GM12878 (cell line): ENCODE data around the gene GPN1. TPM values are rescaled to one million over a fixed set of nuclear protein-coding genes. Genes with fewer than 3 reads are reported as not detected.

ENCODE experiments used
- ATAC-seq: fragments of 200-7000 bp; cut with Tn5 transposase; 3 replicates; pipeline ENCODE4 v1.9.1; 2020; ENCODE audit warnings: mild to moderate bottlenecking, moderate library complexity
- Bru-seq: library from RNA; stranded (reverse); fragments of 400-500 nt; gene quantifications from one replicate; lab custom pipeline; 2021; lab: Mats Ljungman, UMichigan
- BruChase-seq, 2 experiments: library from RNA; stranded (reverse); fragments of 400-500 nt; gene quantifications; one replicate each; lab custom pipeline; 2021; lab: Mats Ljungman, UMichigan
- BruUV-seq: library from RNA; stranded (reverse); fragments of 400-500 nt; replicated peaks from 2 replicates; lab custom pipeline; 2021; lab: Mats Ljungman, UMichigan
- CTCF ChIA-PET: fragments of 300-600 bp; sonication (Branson Sonifier 250); formaldehyde crosslinking; extraction: SDS; loops from one replicate; lab custom pipeline; 2021; ENCODE audit warnings: inconsistent platforms; lab: Yijun Ruan, JAX
- POLR2A ChIA-PET: fragments of 350-600 bp; formaldehyde crosslinking; extraction: SDS; loops from one replicate; lab custom pipeline; 2021; ENCODE audit warnings: inconsistent platforms; lab: Charles Lee
- RAD21 ChIA-PET: fragments of 300-600 bp; sonication (Branson Sonifier 250); formaldehyde crosslinking; loops from one replicate; lab custom pipeline; 2023; ENCODE audit warnings: antibody characterized with exemption; ENCODE audit not compliant: unreplicated experiment; lab: Charles Lee
- SMC1A ChIA-PET: fragments of 300-600 bp; sonication (Branson Sonifier 250); formaldehyde crosslinking; loops from one replicate; lab custom pipeline; 2023; ENCODE audit not compliant: unreplicated experiment, uncharacterized antibody; lab: Charles Lee
- DNase-seq: peaks from one replicate; pipeline ENCODE4 v3.0.0-alpha.2; 2011; ENCODE audit warnings: low read depth, low spot score
- FAIRE-seq: peaks from 3 replicates; lab custom pipeline; 2011; peaks lifted over from hg19 to GRCh38; lab: Jason Lieb, UNC
- H2AFZ ChIP-seq: 2 replicates; pipeline ENCODE4 v1.6.0; 2011; ENCODE audit warnings: low read depth, low read length, control low read depth; ENCODE audit not compliant: control insufficient read depth
- H3K27ac ChIP-seq: 2 replicates; pipeline ENCODE4 v1.5.1; 2011; ENCODE audit warnings: control low read depth; ENCODE audit not compliant: control insufficient read depth, insufficient read depth
- H3K27me3 ChIP-seq, 2 experiments: replicated peaks in 1 of 2; 2 replicates each; pipeline versions ENCODE4 v1.6.0 to v1.6.1; 2011; ENCODE audit warnings: low read length in 1 of 2; ENCODE audit not compliant: control insufficient read depth in 2 of 2, insufficient read depth in 2 of 2
- H3K36me3 ChIP-seq, 2 experiments: 2 replicates each; pipeline ENCODE4 v1.5.1; 2011; ENCODE audit warnings: low read length in 1 of 2; ENCODE audit not compliant: control insufficient read depth in 2 of 2, insufficient read depth in 2 of 2
- H3K4me1 ChIP-seq: 2 replicates; pipeline ENCODE4 v1.6.1; 2011; ENCODE audit warnings: mild to moderate bottlenecking, low read length, moderate library complexity, mixed read lengths; ENCODE audit not compliant: control insufficient read depth, insufficient read depth
- H3K4me2 ChIP-seq: 2 replicates; pipeline ENCODE4 v1.6.0; 2011; ENCODE audit warnings: control low read depth; ENCODE audit not compliant: control insufficient read depth, insufficient read depth
- H3K4me3 ChIP-seq: fragments of 200-600 bp; sonication (generic); 2 replicates; pipeline ENCODE4 v1.5.1; 2016
- H3K79me2 ChIP-seq: 2 replicates; pipeline ENCODE4 v1.6.0; 2011; ENCODE audit warnings: low read length; ENCODE audit not compliant: control insufficient read depth, insufficient read depth
- H3K9ac ChIP-seq: 2 replicates; pipeline ENCODE4 v1.8.0; 2011; ENCODE audit warnings: low read length, control low read depth, mixed read lengths; ENCODE audit not compliant: control insufficient read depth, insufficient read depth
- H3K9me3 ChIP-seq: replicated peaks from 3 replicates; pipeline ENCODE4 v1.5.1; 2011; ENCODE audit warnings: mild to moderate bottlenecking, low read length; ENCODE audit not compliant: control insufficient read depth, insufficient read depth
- H4K20me1 ChIP-seq: 2 replicates; pipeline ENCODE4 v1.6.0; 2011; ENCODE audit not compliant: control insufficient read depth, insufficient read depth
- CHD2 ChIP-seq: IDR thresholded peaks from 2 replicates; pipeline ENCODE4 v1.6.1; 2011; ENCODE audit warnings: low read depth, low read length, improper control_type of control experiment, borderline replicate concordance
- CREM ChIP-seq: IDR thresholded peaks from 2 replicates; pipeline ENCODE4 v1.6.1; 2014; ENCODE audit warnings: antibody characterized with exemption, low read depth
- E2F4 ChIP-seq: IDR thresholded peaks from 2 replicates; pipeline ENCODE4 v1.6.1; 2012; ENCODE audit warnings: low read depth, low read length, improper control_type of control experiment
- MLLT1 ChIP-seq: fragments of 450-650 bp; IDR thresholded peaks from 2 replicates; pipeline ENCODE4 v1.6.1; 2016; ENCODE audit warnings: mild to moderate bottlenecking
- RELB ChIP-seq: fragments of 450-650 bp; IDR thresholded peaks from 2 replicates; pipeline ENCODE4 v1.6.1; 2017; ENCODE audit warnings: low read depth, mild to moderate bottlenecking, moderate library complexity
- SMARCA5 ChIP-seq: fragments of 450-650 bp; IDR thresholded peaks from 2 replicates; pipeline ENCODE4 v1.6.1; 2017; ENCODE audit warnings: mild to moderate bottlenecking
- TAF1 ChIP-seq: IDR thresholded peaks from 2 replicates; pipeline ENCODE4 v1.6.1; 2011; ENCODE audit warnings: mild to moderate bottlenecking, low read depth, low read length, borderline replicate concordance
- TCF3 ChIP-seq: IDR thresholded peaks from 2 replicates; pipeline ENCODE4 v1.6.1; 2012; ENCODE audit warnings: low read depth, mild to moderate bottlenecking, low read length, borderline replicate concordance; ENCODE audit not compliant: insufficient read depth
- WGBS: methylation state at CpG from one replicate; pipeline ENCODE4 v1.1.6; 2016; ENCODE audit warnings: low lambda C conversion rate; ENCODE audit not compliant: insufficient replicate concordance, insufficient coverage; ENCODE audit errors: missing lambda C conversion rate; 5-methylcytosine and 5-hydroxymethylcytosine counted together
- in situ Hi-C: fragments of 300-500 bp; cut with MboI; formaldehyde crosslinking; loops from 9 replicates; pipeline ENCODE4 v1.14.3; 2018; ENCODE audit warnings: mixed read lengths
- intact Hi-C: fragments of 100-400 bp; cut with micrococcal nuclease; formaldehyde crosslinking; loops from one replicate; pipeline ENCODE4 v1.14.2; 2022; ENCODE audit not compliant: unreplicated experiment
- long read RNA-seq, 2 experiments: library from polyadenylated mRNA; unstranded; transcript quantifications; one replicate each; pipeline ENCODE4 v2.0.0, GENCODE V29; 2019 to 2020
- polyA minus RNA-seq, 3 experiments: library from RNA; depleted of rRNA, polyadenylated mRNA; stranded (reverse); fragments of >200 nt; gene quantifications; 2 replicates each; pipeline ENCODE4 v1.2.3, GENCODE V29; 2011
- polyA plus RNA-seq, 11 experiments: library from polyadenylated mRNA; depleted of rRNA in 4 of 11; unstranded in 6 of 11; stranded (reverse) in 5 of 11; fragments of >200 nt; fragmentation: Nextera tagmentation in 4 of 11; fragmentation: Illumina TruSeq in 1 of 11; extraction: Ambion mirVana in 4 of 11; extraction: Trizol in 1 of 11; gene quantifications; 1 replicate in 1 of 11; 2 replicates in 10 of 11; pipeline versions ENCODE4 v1.2.1 to v1.2.3, GENCODE V29; 2011 to 2016; ENCODE audit warnings: inconsistent platforms in 2 of 11, missing spikeins in 2 of 11, low read depth in 1 of 11
- total RNA-seq, 4 experiments: library from RNA; depleted of rRNA in 3 of 4; stranded (reverse); fragments of >200 nt in 3 of 4; fragmentation: Illumina TruSeq in 1 of 4; extraction: Trizol in 1 of 4; gene quantifications; 2 replicates each; pipeline versions ENCODE4 v1.2.1 to v1.2.3, GENCODE V29; 2013 to 2021

GPN1 gene
- 21.0 and 21.7 TPM in 2 replicates for total RNA-seq (2013; cell fraction: nucleolus; rRNA removed)
- total RNA-seq (2014; rRNA removed): 36.9 and 39.3 TPM in 2 replicates
- total RNA-seq (2014; rRNA removed; fragmentation: Illumina TruSeq; extraction: Trizol): 39.0 and 39.8 TPM in 2 replicates
- 32.1 and 38.8 TPM in 2 replicates for total RNA-seq (2021)
- polyA plus RNA-seq (2011; ENCODE audit: low read depth): 32.6 TPM
- 71.6 and 80.2 TPM in 2 replicates for polyA plus RNA-seq (2011; rRNA removed)
- 37.7 and 40.9 TPM in 2 replicates for polyA plus RNA-seq (2011; cell fraction: cytosol; rRNA removed)
- polyA plus RNA-seq (2011; cell fraction: nucleus; rRNA removed): 27.2 and 29.9 TPM in 2 replicates
- 33.0 and 33.1 TPM in 2 replicates for polyA plus RNA-seq (2012)
- polyA plus RNA-seq (2014; fragmentation: Illumina TruSeq; extraction: Trizol): 55.3 and 62.2 TPM in 2 replicates
- 100 to 1,000 TPM in 1 of 2 experiments, 10 to 100 TPM in 1; 89.5 to 108 TPM for polyA plus RNA-seq (2014; fragmentation: Nextera tagmentation; extraction: Ambion mirVana)
- 36.3 and 41.0 TPM in 2 replicates for polyA plus RNA-seq (2014; rRNA removed)
- polyA plus RNA-seq (2016; fragmentation: Nextera tagmentation; extraction: Ambion mirVana): 10 to 100 TPM; 65.4 to 69.4 TPM
- 43.0 and 56.9 TPM in 2 replicates for polyA minus RNA-seq (2011; rRNA and poly(A)+ RNA removed)
- polyA minus RNA-seq (2011; cell fraction: cytosol; rRNA and poly(A)+ RNA removed): 19.2 and 21.0 TPM in 2 replicates
- polyA minus RNA-seq (2011; cell fraction: nucleus; rRNA and poly(A)+ RNA removed): 22.2 and 32.7 TPM in 2 replicates
- Bru-seq, nascent RNA: percentile 79 among the genes with signal in this experiment
- percentile 81 among the genes with signal in this experiment for BruChase-seq, experiment 1, labeled RNA remaining after a 6-hour chase
- percentile 80 among the genes with signal in this experiment for BruChase-seq, experiment 2, labeled RNA remaining after a 2-hour chase
- long read RNA-seq, experiment 1, transcript GPN1-212 (14 exons, 1,832 nt): major isoform, 64 of 71 reads
- long read RNA-seq, experiment 1, partial matches to known transcripts: 1 of 71 reads
- long read RNA-seq, experiment 1, other reads (novel, unspliced or antisense): 6 of 71 reads
- long read RNA-seq, experiment 2, transcript GPN1-212 (14 exons, 1,832 nt): major isoform, 337 of 377 reads
- long read RNA-seq, experiment 2, partial matches to known transcripts: 9 of 377 reads
- long read RNA-seq, experiment 2, other reads (novel, unspliced or antisense): 30 of 377 reads

GRCh38 chr2:27628767-27629709, at the start of gene GPN1, which contains the start of gene CCDC121:
Gene GPN1 (plus strand): TSS chr2:27629050. CDS start chr2:27629059, 9 bp downstream.
Gene CCDC121 (minus strand): TSS chr2:27629012. CDS start chr2:27627799, 1,213 bp downstream.
- H2AFZ ChIP-seq: peak within 1 kb of the TSS; percentile 96
- H3K9ac ChIP-seq: peak within 1 kb of the TSS; percentile 89
- H3K36me3 ChIP-seq: peaks cover 0 to 6% of the 10 kb centered on the region in 2 experiments; a peak in 1 of 4 replicates
- DNase-seq (peak; percentile 75), ATAC-seq (peak; percentile 99), FAIRE-seq (peak; percentile 13)
- peak within 1 kb of the TSS; percentile 95 for H3K4me3 ChIP-seq
- peak within 1 kb of the TSS; percentile 90 for H3K27ac ChIP-seq
- 2% methylated on average over 40 of the region's 44 CpGs for WGBS
- peaks cover 7% of the 10 kb centered on the region for H3K4me1 ChIP-seq
- RAD21 ChIA-PET: interaction anchor here (0.6 to 1.9 kb wide), 6 partner anchors 18 to 220 kb away, joined by 3 to 5 read pairs (median 3); partner anchors contain the start of genes NRBP1, PPM1G and ZNF512
- in situ Hi-C loops: no loop called here
- intact Hi-C loops: loop anchor here (5.0 kb wide), 1 partner anchor 47 kb away; the partner anchor contains the start of gene ZNF512
- CTCF ChIA-PET: interaction anchor here (0.7 to 4.3 kb wide), 2 partner anchors 54 to 546 kb away, joined by 4 to 34 read pairs; no protein-coding TSS in a partner anchor
- H4K20me1 ChIP-seq: no peaks in the 10 kb centered on the region
- POLR2A ChIA-PET: interaction anchor here (0.7 to 1.7 kb wide), 7 partner anchors 15 to 306 kb away, joined by 3 to 5 read pairs (median 4); partner anchors contain the start of genes MPV17, NRBP1, SLC4A1AP and SUPT7L
- no peaks in the 10 kb centered on the region for H3K27me3 ChIP-seq
- BruUV-seq: TSS peak; percentile 67
- peak within 1 kb of the TSS; percentile 98 for H3K4me2 ChIP-seq
- SMC1A ChIA-PET: interaction anchor here (1.0 to 2.6 kb wide), 6 partner anchors 9 to 326 kb away, joined by 3 to 9 read pairs (median 3); partner anchors contain the start of gene PPM1G
- H3K9me3 ChIP-seq: no peaks in the 10 kb centered on the region
- peaks cover 10% of the 10 kb centered on the region for H3K79me2 ChIP-seq
- no peak for TF ChIP-seq SMARCA5
- no peak for TF ChIP-seq E2F4
- TF ChIP-seq CHD2: peak; percentile 90
- peak; percentile 82 for TF ChIP-seq MLLT1
- peak; percentile 93 for TF ChIP-seq RELB
- TF ChIP-seq CREM: peak; percentile 91
- TF ChIP-seq TCF3: peak; percentile 20; the same call in 1 of the 2 replicates
- TF ChIP-seq TAF1: peak; percentile 98
